ENCODE measurements around the gene ADCY9. TPM values are rescaled to one million over a fixed set of nuclear protein-coding genes. Genes with fewer than 3 reads are reported as not detected.

The ADCY9 gene
- polyA plus RNA-seq, 1 donor (not counting 4 experiments of a cell fraction or from before 2014, with no cell fraction given), result 3.0 TPM

- Histone ChIP-seq H3K9me3 (ENCODE audit: control insufficient read depth, low read depth, low read length) (no peaks in the 10 kb centered on the region), H3K27me3 (ENCODE audit: control insufficient read depth, extremely low read depth, insufficient read depth, low read length) (no peaks in the 10 kb centered on the region), H3K9me1 (ENCODE audit: control insufficient read depth, extremely low read depth, insufficient read depth, low read length) (no peaks in the 10 kb centered on the region), H4K20me1 (ENCODE audit: control insufficient read depth, extremely low read depth, insufficient read depth, low read length) (no peaks in the 10 kb centered on the region), H2AFZ (ENCODE audit: control insufficient read depth, low read length) (no peak overlapping the region), H3K27ac (ENCODE audit: control insufficient read depth, insufficient read depth, low read length) (no peak overlapping the region), H3K79me2 (ENCODE audit: control insufficient read depth, insufficient read depth, low read length) (no peaks in the 10 kb centered on the region), H3K36me3 (ENCODE audit: control insufficient read depth in 2 of 2, extremely low read depth in 1 of 2, insufficient read depth in 2 of 2, low read length in 2 of 2) (no peaks in the 10 kb centered on the region), H3K4me2 (ENCODE audit: control insufficient read depth, extremely low read depth, insufficient read depth, low read depth, low read length) (no peak overlapping the region), H3K4me1 (ENCODE audit: control insufficient read depth, extremely low read depth, insufficient read depth, low read length) (no peaks in the 10 kb centered on the region), H3K4me3 (ENCODE audit: control insufficient read depth in 2 of 3, extremely low read depth in 1 of 3, insufficient read depth in 2 of 3, low read depth in 1 of 3, low read length in 3 of 3) (no peak overlapping the region), H3K9ac (ENCODE audit: control insufficient read depth, extremely low read depth, insufficient read depth, low read length) (no peak overlapping the region)
- dilution Hi-C loops (cut with MboI; ENCODE audit: extremely low pct_ligation_motif_present, low sequenced_read_pairs), result no loop called here
- no peak for FAIRE-seq
- no peak for DNase-seq (ENCODE audit: low read depth, low spot score)
- TF ChIP-seq EZH2 (IDR thresholded peaks at IDR 0.05; ENCODE audit: low read length) (no peak), CTCF (optimal IDR thresholded peaks at IDR 0.05 in 1 of 3, IDR thresholded peaks at IDR 0.05 in 1 of 3, conservative IDR thresholded peaks at IDR 0.05 in 1 of 3; ENCODE audit: extremely low read depth in 1 of 3, insufficient read depth in 2 of 3, low read length in 3 of 3) (no peak)
Observed at GRCh38 chr16:3987231-3987630, 129.0 kb downstream of the ADCY9 start.

- DNase-seq (ENCODE audit: low read depth, low spot score), result no peak
- H3K79me2 ChIP-seq (ENCODE audit: control insufficient read depth, insufficient read depth, low read length), result no peaks in the 10 kb centered on the region
- H3K27me3 ChIP-seq (ENCODE audit: control insufficient read depth, extremely low read depth, insufficient read depth, low read length), result no peaks in the 10 kb centered on the region
- no peak overlapping the region for H3K27ac ChIP-seq (ENCODE audit: control insufficient read depth, insufficient read depth, low read length)
- no peaks in the 10 kb centered on the region for H3K9me1 ChIP-seq (ENCODE audit: control insufficient read depth, extremely low read depth, insufficient read depth, low read length)
- H2AFZ ChIP-seq (ENCODE audit: control insufficient read depth, low read length), result no peak overlapping the region
- H3K36me3 ChIP-seq (ENCODE audit: control insufficient read depth in 2 of 2, extremely low read depth in 1 of 2, insufficient read depth in 2 of 2, low read length in 2 of 2), result peaks cover 0 to 2% of the 10 kb centered on the region in 2 experiments
- dilution Hi-C loops (cut with MboI; ENCODE audit: extremely low pct_ligation_motif_present, low sequenced_read_pairs), result no loop called here
- no peak overlapping the region for H3K9ac ChIP-seq (ENCODE audit: control insufficient read depth, extremely low read depth, insufficient read depth, low read length)
- no peaks in the 10 kb centered on the region for H4K20me1 ChIP-seq (ENCODE audit: control insufficient read depth, extremely low read depth, insufficient read depth, low read length)
- no peak overlapping the region for H3K4me3 ChIP-seq (ENCODE audit: control insufficient read depth in 2 of 3, extremely low read depth in 1 of 3, insufficient read depth in 2 of 3, low read depth in 1 of 3, low read length in 3 of 3)
- no peak for FAIRE-seq
- TF ChIP-seq CTCF (optimal IDR thresholded peaks at IDR 0.05 in 1 of 3, IDR thresholded peaks at IDR 0.05 in 1 of 3, conservative IDR thresholded peaks at IDR 0.05 in 1 of 3; ENCODE audit: extremely low read depth in 1 of 3, insufficient read depth in 2 of 3, low read length in 3 of 3), result no peak
- no peak for TF ChIP-seq EZH2 (IDR thresholded peaks at IDR 0.05; ENCODE audit: low read length)
- no peaks in the 10 kb centered on the region for H3K4me1 ChIP-seq (ENCODE audit: control insufficient read depth, extremely low read depth, insufficient read depth, low read length)
- H3K4me2 ChIP-seq (ENCODE audit: control insufficient read depth, extremely low read depth, insufficient read depth, low read depth, low read length), result no peak overlapping the region
- H3K9me3 ChIP-seq (ENCODE audit: control insufficient read depth, low read depth, low read length), result no peaks in the 10 kb centered on the region
Observed at GRCh38 chr16:3986235-3986544, 130.1 kb downstream of the ADCY9 start.
